GM21825 (cell line): ENCODE measurements around the gene IFFO2.
"Not testable (repeated sequence)": the region's sequence is repeated elsewhere in the genome, so short reads cannot be mapped to it uniquely, and the experiment has no call there.

Experiments used
- ATAC-seq: cut with Tn5 transposase; IDR thresholded peaks from one replicate; pipeline ENCODE4 v1.9.1; 2021; ENCODE audit warnings: mild to moderate bottlenecking, moderate library complexity; ENCODE audit not compliant: unreplicated experiment

The IFFO2 gene

DNA sequence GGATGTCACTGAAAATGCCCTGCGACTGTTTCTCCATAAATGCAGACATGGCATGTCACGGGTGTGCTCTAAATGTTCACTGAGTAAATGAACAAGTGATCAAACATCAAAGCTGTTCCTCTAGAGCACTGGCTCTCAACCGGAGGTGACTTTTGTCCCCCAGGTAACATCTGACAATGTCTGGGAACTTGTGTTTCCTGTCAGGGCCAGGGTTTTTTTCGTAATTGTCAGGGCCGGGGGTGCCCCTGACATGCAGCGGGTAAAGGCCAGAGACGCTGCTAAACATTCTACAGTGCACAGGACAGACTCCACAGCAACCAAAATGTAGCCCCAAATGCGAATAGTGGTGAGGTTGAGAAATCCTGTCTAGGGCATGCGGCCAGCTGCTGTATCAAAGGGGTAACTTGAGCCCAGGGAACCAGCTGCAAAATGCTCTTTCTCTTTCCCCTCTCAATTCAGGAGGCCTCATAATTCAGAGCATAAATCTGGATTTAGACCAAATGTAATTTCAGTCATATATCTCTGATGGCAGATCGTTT is 56.1 kb downstream of the IFFO2 start:
- ATAC-seq, result no peak

DNA sequence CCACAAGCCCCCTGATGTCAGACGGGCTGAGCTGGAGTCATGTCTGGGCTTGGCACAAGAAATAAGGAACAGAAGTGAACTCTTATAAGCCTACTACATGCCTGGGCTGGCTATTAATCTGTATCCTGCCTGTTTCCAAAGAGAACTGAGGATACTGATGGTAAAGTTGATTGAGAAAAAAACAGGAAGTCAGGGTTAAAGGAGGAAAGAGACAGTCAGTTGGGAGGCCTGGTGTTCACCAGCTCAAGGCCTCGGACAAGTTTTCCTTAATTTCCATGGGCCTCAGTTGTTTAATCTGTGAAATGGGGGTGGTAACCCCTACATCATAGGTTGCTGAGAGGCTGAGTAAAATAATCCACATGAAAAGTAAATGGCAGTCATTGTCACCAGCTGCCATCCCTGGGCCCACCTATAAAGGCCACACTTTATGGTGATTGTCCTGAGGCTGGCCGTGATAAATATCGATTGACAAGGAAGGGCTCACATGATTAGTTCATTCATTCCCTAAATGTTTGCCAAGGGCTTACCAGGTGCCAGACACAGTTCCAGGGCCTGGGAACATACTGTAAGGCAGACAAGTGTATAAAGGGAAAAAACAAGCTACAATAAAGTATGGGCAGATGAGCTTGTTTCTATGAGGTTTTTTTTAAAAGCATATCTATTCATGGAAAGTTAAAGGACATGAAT is 57.0 kb downstream of the IFFO2 start:
- no peak for ATAC-seq

- ATAC-seq, result no peak
Measured at GRCh38 chr1:18898567-18898966, 57.9 kb downstream of the IFFO2 start.

- ATAC-seq, result no peak
Measured at GRCh38 chr1:18895317-18895716, 61.2 kb downstream of the IFFO2 start.

DNA sequence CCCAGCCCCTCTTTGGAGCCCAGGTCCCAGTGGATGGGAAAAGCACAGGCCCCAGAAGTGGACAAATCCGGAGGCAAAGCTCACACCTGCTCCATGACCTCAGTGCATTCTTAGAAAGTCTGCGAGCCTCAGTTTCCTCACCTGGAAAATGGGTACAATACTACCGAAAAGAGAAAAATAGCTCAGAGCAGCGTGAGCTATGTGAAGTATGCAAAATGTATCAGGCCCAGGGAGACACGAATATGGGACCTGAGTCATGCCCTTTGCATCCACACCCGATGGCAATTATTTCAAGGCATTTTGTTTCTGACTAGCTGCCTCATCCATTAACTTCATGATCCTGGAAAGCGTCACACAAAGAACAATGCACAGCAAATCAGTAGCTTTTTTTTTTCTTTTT is 63.4 kb downstream of the IFFO2 start:
- ATAC-seq, result no peak

DNA sequence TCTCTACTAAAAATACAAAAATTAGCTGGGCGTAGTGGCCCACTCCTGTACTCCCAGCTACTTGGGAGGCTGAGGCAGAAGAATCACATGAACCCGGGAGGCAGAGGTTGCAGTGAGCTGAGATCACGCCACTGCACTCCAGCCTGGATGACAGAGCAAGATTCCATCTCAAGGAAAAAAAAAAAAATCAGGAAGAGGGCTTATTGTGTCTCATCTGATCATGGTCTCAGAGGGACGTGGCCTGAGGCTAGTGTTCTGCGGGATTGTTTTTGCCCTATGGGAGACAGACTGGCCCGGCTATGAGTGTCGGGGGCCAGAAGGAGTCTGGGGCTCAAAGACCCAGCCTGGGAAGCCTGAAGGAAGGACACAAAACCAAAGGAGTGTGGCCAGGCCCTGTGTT is 64.6 kb downstream of the IFFO2 start:
- ATAC-seq, result not testable (repeated sequence)

- ATAC-seq, result no peak
Measured at GRCh38 chr1:18891426-18891780, 65.1 kb downstream of the IFFO2 start.

- no peak for ATAC-seq
Measured at GRCh38 chr1:18890706-18891425, 65.6 kb downstream of the IFFO2 start.

DNA sequence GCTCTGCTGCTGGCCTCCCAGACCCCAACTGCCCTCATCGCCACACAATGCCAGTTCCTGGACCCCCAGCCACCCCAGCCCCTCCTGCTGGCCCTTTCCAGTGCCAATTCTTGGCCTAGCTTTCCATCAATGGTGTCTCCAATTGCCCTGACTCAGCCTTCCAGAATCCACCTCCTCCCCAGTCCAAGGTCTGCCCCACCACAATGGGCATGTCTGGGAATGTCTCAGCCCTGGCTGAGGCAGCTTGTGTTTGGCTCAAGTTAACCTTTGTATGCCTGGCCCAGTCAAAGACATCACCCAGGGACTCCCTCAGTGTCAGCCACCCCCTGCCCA is 70.5 kb downstream of the IFFO2 start:
- ATAC-seq, result no peak

GRCh38 chr1:18885311-18886002 is 71.0 kb downstream of the IFFO2 start:
- no peak for ATAC-seq

- ATAC-seq, result no peak
Measured at GRCh38 chr1:18884727-18885126, 71.7 kb downstream of the IFFO2 start.

DNA sequence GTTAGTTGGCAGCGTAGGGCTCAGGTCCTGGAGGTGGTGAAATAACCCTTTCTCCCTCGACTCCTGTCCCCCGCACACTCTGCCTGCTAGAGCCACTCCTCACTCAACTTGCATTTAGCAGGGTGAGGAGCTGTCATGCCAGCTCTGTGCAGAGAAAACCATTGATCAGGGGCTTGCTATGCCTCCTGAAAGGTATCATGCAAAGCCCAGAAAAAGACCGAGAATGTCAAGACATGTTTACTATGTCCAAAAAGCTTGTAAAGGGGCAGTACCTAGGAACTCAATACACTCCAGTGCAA is 72.1 kb downstream of the IFFO2 start:
- no peak for ATAC-seq

DNA sequence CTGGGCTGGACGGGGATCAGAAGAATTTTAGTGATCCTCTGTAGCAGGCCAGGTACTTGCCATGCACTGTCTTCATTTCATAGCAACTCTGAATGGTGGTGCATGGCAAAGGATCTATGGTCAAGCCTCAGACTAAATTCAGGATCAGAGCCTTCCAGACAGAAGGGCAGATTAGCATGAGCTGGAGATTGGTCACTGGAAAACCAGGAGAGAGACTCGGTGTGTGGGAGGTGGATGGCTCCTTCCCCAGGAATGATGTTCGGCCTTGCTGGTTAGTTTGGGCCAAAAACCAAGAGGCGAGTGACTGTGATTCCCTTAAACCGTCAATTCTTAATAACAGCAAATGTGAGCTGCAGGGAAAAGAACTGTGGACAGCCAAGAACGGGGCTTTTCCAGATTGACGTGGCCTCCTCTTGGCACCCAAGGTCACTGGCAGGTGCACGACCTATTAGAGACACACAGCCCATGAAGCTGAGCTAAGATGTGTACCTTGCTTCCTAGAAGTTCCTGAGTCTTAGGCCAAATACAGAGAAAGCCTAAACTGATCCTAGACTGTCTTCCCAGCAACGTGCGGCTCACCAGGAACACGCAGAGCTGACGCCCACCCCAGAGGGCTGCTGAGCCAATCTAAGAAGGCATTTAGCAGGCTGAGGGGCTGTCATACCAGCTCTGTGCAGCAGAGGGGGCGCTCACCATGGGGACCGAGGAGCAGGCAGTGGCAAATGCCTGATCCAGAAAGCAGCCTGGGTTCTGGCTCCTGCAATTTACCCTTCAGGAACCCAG is 72.6 kb downstream of the IFFO2 start:
- ATAC-seq, result no peak

GRCh38 chr1:18883079-18883478 is 73.4 kb downstream of the IFFO2 start:
- no peak for ATAC-seq

- ATAC-seq, result no peak
Measured at GRCh38 chr1:18882486-18882885, 74.0 kb downstream of the IFFO2 start.

DNA sequence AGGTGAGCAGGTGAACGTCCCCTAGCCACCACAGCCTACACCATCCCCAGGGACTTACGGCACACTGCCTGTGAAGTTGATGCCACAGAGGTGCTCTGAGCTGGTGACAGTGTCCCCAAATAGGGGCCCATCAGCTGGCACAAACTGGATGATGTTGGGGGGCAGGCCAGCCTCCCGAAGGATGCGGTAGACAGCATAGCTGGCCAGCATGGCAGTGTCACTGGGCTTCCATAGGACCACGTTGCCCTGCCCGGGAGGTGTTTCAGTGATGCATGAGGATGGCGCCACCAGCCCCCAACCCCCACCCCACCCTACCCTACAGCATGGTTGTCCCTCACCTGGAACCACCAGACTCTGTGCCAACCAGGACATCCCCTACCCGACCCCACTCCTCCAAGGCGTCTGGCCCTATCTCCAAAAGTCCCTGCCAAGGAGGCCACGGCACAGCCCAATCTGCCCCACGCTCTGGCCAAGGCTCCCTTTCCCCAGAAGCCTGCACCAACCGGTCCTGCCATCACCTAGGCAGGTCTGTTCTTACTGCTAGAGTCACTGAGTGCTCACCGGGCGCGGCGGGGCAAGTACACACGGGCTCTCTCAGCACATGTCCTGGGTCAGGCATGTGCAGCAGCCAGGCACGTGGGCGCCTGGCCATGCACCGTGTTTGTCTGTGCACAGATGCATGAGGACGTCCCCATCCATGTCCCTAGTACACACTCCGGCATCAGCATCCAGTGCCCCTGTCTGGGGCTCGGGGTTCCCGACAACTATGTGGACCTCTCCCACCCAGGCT is 74.6 kb downstream of the IFFO2 start:
- no peak for ATAC-seq

GRCh38 chr1:18881164-18881563 is 75.3 kb downstream of the IFFO2 start:
- ATAC-seq, result no peak

DNA sequence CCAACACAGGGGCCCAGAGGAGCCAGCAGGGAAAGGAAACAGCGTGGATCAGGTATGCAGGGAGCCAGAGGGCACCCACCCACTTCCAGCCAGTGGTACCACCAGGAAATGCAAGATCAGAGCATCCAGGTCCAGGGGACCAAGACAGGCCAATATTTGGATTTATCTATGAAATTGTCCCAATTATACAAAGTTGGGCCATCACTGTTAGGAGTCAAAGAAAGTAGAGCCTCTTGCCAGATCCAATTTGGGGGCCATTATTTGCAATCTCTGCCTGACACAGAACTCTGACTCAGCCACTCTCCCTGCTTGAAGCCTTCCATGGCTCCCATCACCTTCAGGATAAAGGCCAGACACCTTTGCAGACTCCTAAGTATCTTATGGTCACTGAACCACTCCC is 75.9 kb downstream of the IFFO2 start:
- no peak for ATAC-seq

DNA sequence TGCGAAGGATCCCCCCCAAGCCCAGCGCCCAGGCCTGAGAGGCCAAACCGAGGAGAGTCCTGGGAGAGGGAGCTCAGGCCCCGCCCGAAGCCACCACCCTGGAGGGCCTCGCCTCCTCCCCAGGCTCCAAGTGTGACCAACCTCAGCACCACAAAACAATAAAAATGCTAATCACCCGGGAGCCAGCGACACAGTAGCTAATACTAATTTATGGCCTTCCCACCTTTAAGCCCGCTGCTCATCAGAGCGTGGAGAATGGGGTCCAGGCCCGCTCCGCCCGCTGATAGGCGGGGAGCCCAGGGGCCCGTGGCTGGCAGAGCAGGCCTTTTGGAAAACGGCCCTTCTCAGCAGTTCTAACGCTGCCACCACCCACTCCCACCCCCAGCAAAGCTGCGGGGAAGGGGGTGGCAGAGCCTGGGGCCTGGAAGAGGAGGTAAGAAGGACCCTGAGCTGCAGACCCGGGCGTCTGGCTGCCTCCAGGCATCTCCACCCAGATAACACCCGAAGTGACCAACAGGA is 76.6 kb downstream of the IFFO2 start:
- ATAC-seq, result no peak

- no peak for ATAC-seq
Measured at GRCh38 chr1:18879215-18879790, 77.2 kb downstream of the IFFO2 start.
